ENCODE data around the gene CDA.
A peak's percentile ranks its signal among the peaks of the same experiment; 100 is the strongest.

Gene CDA

GRCh38 chr1:20626098-20626427 is 37.2 kb downstream of the CDA start:
- DNase-seq (ENCODE audit: insufficient read length, low spot score) (no peak), FAIRE-seq (no peak)
- no peak for TF ChIP-seq POU2F2 (IDR thresholded peaks at IDR 0.05; ENCODE audit: low read depth, low read length)

GRCh38 chr1:20626524-20626923 is 37.6 kb downstream of the CDA start:
- TF ChIP-seq POLR2A (IDR thresholded peaks at IDR 0.05; ENCODE audit: low read depth, low read length) (no peak), SPI1 (IDR thresholded peaks at IDR 0.05; ENCODE audit: low read depth, low read length) (no peak), TAF1 (IDR thresholded peaks at IDR 0.05; ENCODE audit: low read depth, low read length) (no peak), POLR2AphosphoS5 (IDR thresholded peaks at IDR 0.05; ENCODE audit: low read depth, low read length) (no peak)
- DNase-seq (ENCODE audit: insufficient read length, low spot score) (no peak), FAIRE-seq (no peak)

- no peak for FAIRE-seq
- TF ChIP-seq TAF1 (IDR thresholded peaks at IDR 0.05; ENCODE audit: low read depth, low read length) (no peak), POLR2AphosphoS5 (IDR thresholded peaks at IDR 0.05; ENCODE audit: low read depth, low read length) (no peak), PAX5 (IDR thresholded peaks at IDR 0.05; ENCODE audit: insufficient read depth, low read length, severe bottlenecking) (no peak), POU2F2 (IDR thresholded peaks at IDR 0.05; ENCODE audit: low read depth, low read length) (no peak), POLR2A (IDR thresholded peaks at IDR 0.05; ENCODE audit: low read depth, low read length) (no peak), SPI1 (IDR thresholded peaks at IDR 0.05; ENCODE audit: low read depth, low read length) (no peak)
- no peak for DNase-seq (ENCODE audit: insufficient read length, low spot score)
Measured at GRCh38 chr1:20630729-20631128, 41.8 kb downstream of the CDA start.

- TF ChIP-seq TAF1 (IDR thresholded peaks at IDR 0.05; ENCODE audit: low read depth, low read length) (no peak), PAX5 (IDR thresholded peaks at IDR 0.05; ENCODE audit: insufficient read depth, low read length, severe bottlenecking) (no peak), POU2F2 (IDR thresholded peaks at IDR 0.05; ENCODE audit: low read depth, low read length) (no peak), POLR2AphosphoS5 (IDR thresholded peaks at IDR 0.05; ENCODE audit: low read depth, low read length) (no peak), POLR2A (IDR thresholded peaks at IDR 0.05; ENCODE audit: low read depth, low read length) (no peak), SPI1 (IDR thresholded peaks at IDR 0.05; ENCODE audit: low read depth, low read length) (no peak)
- DNase-seq (ENCODE audit: insufficient read length, low spot score) (no peak), FAIRE-seq (no peak)
Measured at GRCh38 chr1:20632386-20632785, 43.5 kb downstream of the CDA start.

GRCh38 chr1:20633190-20634064 is 44.5 kb downstream of the CDA start, which contains the start of gene PINK1:
TSS of gene PINK1 (plus strand) at chr1:20633458. CDS start at chr1:20633549, 91 bp downstream.
- FAIRE-seq, result peak; percentile 76
- no peak for TF ChIP-seq POLR2AphosphoS5 (IDR thresholded peaks at IDR 0.05; ENCODE audit: low read depth, low read length)
- no peak for TF ChIP-seq POU2F2 (IDR thresholded peaks at IDR 0.05; ENCODE audit: low read depth, low read length)
- no peak for TF ChIP-seq TAF1 (IDR thresholded peaks at IDR 0.05; ENCODE audit: low read depth, low read length)
- TF ChIP-seq PAX5 (IDR thresholded peaks at IDR 0.05; ENCODE audit: insufficient read depth, low read length, severe bottlenecking), result no peak
- TF ChIP-seq POLR2A (IDR thresholded peaks at IDR 0.05; ENCODE audit: low read depth, low read length), result no peak
- TF ChIP-seq SPI1 (IDR thresholded peaks at IDR 0.05; ENCODE audit: low read depth, low read length), result no peak
- DNase-seq (ENCODE audit: insufficient read length, low spot score), result peak; percentile 83

GRCh38 chr1:20634065-20634593 is 45.2 kb downstream of the CDA start:
- no peak for DNase-seq (ENCODE audit: insufficient read length, low spot score)
- no peak for FAIRE-seq
- TF ChIP-seq POLR2AphosphoS5 (IDR thresholded peaks at IDR 0.05; ENCODE audit: low read depth, low read length) (no peak), TAF1 (IDR thresholded peaks at IDR 0.05; ENCODE audit: low read depth, low read length) (no peak), PAX5 (IDR thresholded peaks at IDR 0.05; ENCODE audit: insufficient read depth, low read length, severe bottlenecking) (no peak), POU2F2 (IDR thresholded peaks at IDR 0.05; ENCODE audit: low read depth, low read length) (no peak), SPI1 (IDR thresholded peaks at IDR 0.05; ENCODE audit: low read depth, low read length) (no peak), POLR2A (IDR thresholded peaks at IDR 0.05; ENCODE audit: low read depth, low read length) (no peak)

- TF ChIP-seq PAX5 (IDR thresholded peaks at IDR 0.05; ENCODE audit: insufficient read depth, low read length, severe bottlenecking) (no peak), POLR2A (IDR thresholded peaks at IDR 0.05; ENCODE audit: low read depth, low read length) (no peak), POU2F2 (IDR thresholded peaks at IDR 0.05; ENCODE audit: low read depth, low read length) (no peak), SPI1 (IDR thresholded peaks at IDR 0.05; ENCODE audit: low read depth, low read length) (no peak), TAF1 (IDR thresholded peaks at IDR 0.05; ENCODE audit: low read depth, low read length) (no peak), POLR2AphosphoS5 (IDR thresholded peaks at IDR 0.05; ENCODE audit: low read depth, low read length) (no peak)
- FAIRE-seq (no peak), DNase-seq (ENCODE audit: insufficient read length, low spot score) (no peak)
Measured at GRCh38 chr1:20634594-20635084, 45.7 kb downstream of the CDA start.

- DNase-seq (ENCODE audit: insufficient read length, low spot score) (no peak), FAIRE-seq (no peak)
- TF ChIP-seq POLR2A (IDR thresholded peaks at IDR 0.05; ENCODE audit: low read depth, low read length), result no peak
- TF ChIP-seq SPI1 (IDR thresholded peaks at IDR 0.05; ENCODE audit: low read depth, low read length), result no peak
- no peak for TF ChIP-seq TAF1 (IDR thresholded peaks at IDR 0.05; ENCODE audit: low read depth, low read length)
- TF ChIP-seq POLR2AphosphoS5 (IDR thresholded peaks at IDR 0.05; ENCODE audit: low read depth, low read length), result no peak
- no peak for TF ChIP-seq PAX5 (IDR thresholded peaks at IDR 0.05; ENCODE audit: insufficient read depth, low read length, severe bottlenecking)
- TF ChIP-seq POU2F2 (IDR thresholded peaks at IDR 0.05; ENCODE audit: low read depth, low read length), result no peak
Measured at GRCh38 chr1:20636785-20637347, 48.0 kb downstream of the CDA start.

GRCh38 chr1:20640183-20640597 is 51.3 kb downstream of the CDA start:
- peak; percentile 59 for DNase-seq (ENCODE audit: insufficient read length, low spot score)

More at GRCh38 chr1:20640183-20640597, 51.3 kb downstream of the CDA start:
- TF ChIP-seq PAX5 (IDR thresholded peaks at IDR 0.05; ENCODE audit: insufficient read depth, low read length, severe bottlenecking) (no peak), SPI1 (IDR thresholded peaks at IDR 0.05; ENCODE audit: low read depth, low read length) (no peak), POU2F2 (IDR thresholded peaks at IDR 0.05; ENCODE audit: low read depth, low read length) (no peak), POLR2A (IDR thresholded peaks at IDR 0.05; ENCODE audit: low read depth, low read length) (no peak), TAF1 (IDR thresholded peaks at IDR 0.05; ENCODE audit: low read depth, low read length) (no peak), POLR2AphosphoS5 (IDR thresholded peaks at IDR 0.05; ENCODE audit: low read depth, low read length) (no peak)
- FAIRE-seq, result peak; percentile 76

All from GM12891 (cell line).